Measurements from ENCODE around the gene ANKFN1. TPM values are rescaled to one million over a fixed set of nuclear protein-coding genes. Genes with fewer than 3 reads are reported as not detected.

The ANKFN1 gene
- total RNA-seq, 2 donors from 2014 or later, result not detected

- H3K36me3 Mint-ChIP-seq, result no peaks in the 10 kb centered on the region
- ATAC-seq (no peak), DNase-seq (ENCODE audit: low spot score) (no peak)
- no peaks in the 10 kb centered on the region for H3K9me3 Mint-ChIP-seq
- peaks cover 3 to 9% of the 10 kb centered on the region in 2 donors for H3K27me3 Mint-ChIP-seq
- no peaks in the 10 kb centered on the region for H3K4me1 Mint-ChIP-seq (ENCODE audit: low read depth in 2 of 2)
- H3K27ac Mint-ChIP-seq, result no peak overlapping the region
- H3K4me3 Mint-ChIP-seq, result no peak overlapping the region
These were observed 23.2 kb upstream of the ANKFN1 start for GRCh38 chr17:56130026-56130425.

GRCh38 chr17:56130631-56131030 lies 22.6 kb upstream of the ANKFN1 start:
- ATAC-seq, result no peak
- Mint-ChIP-seq H3K4me1 (ENCODE audit: low read depth in 2 of 2) (no peaks in the 10 kb centered on the region), H3K27ac (no peak overlapping the region), H3K27me3 (peaks cover under 1 to 2% of the 10 kb centered on the region in 2 donors), H3K4me3 (no peak overlapping the region), H3K36me3 (no peaks in the 10 kb centered on the region), H3K9me3 (no peaks in the 10 kb centered on the region)
- no peak for DNase-seq (ENCODE audit: low spot score)

- no peaks in the 10 kb centered on the region for H3K4me1 Mint-ChIP-seq (ENCODE audit: low read depth in 2 of 2)
- no peaks in the 10 kb centered on the region for H3K9me3 Mint-ChIP-seq
- no peak for DNase-seq (ENCODE audit: low spot score)
- H3K27ac Mint-ChIP-seq, result no peak overlapping the region
- peaks cover 0 to 5% of the 10 kb centered on the region in 2 donors for H3K27me3 Mint-ChIP-seq
- ATAC-seq, result no peak
- H3K36me3 Mint-ChIP-seq, result no peaks in the 10 kb centered on the region
- no peak overlapping the region for H3K4me3 Mint-ChIP-seq
These were observed 21.8 kb upstream of the ANKFN1 start for GRCh38 chr17:56131431-56131830.

- Mint-ChIP-seq H3K27ac (no peak overlapping the region), H3K4me3 (no peak overlapping the region), H3K4me1 (ENCODE audit: low read depth in 2 of 2) (no peaks in the 10 kb centered on the region), H3K9me3 (no peaks in the 10 kb centered on the region), H3K27me3 (peaks cover 0 to 7% of the 10 kb centered on the region in 2 donors), H3K36me3 (no peaks in the 10 kb centered on the region)
- DNase-seq (ENCODE audit: low spot score) (no peak), ATAC-seq (no peak)
These were observed 17.0 kb upstream of the ANKFN1 start for GRCh38 chr17:56136301-56136700.

GRCh38 chr17:56141046-56141839 lies 12.0 kb upstream of the ANKFN1 start:
- ATAC-seq (no peak), DNase-seq (ENCODE audit: low spot score) (no peak)
- Mint-ChIP-seq H3K27me3 (peaks cover 0 to 4% of the 10 kb centered on the region in 2 donors), H3K4me3 (no peak overlapping the region), H3K4me1 (ENCODE audit: low read depth in 2 of 2) (no peaks in the 10 kb centered on the region), H3K27ac (no peak overlapping the region), H3K36me3 (no peaks in the 10 kb centered on the region), H3K9me3 (no peaks in the 10 kb centered on the region)

- no peaks in the 10 kb centered on the region for H3K27me3 Mint-ChIP-seq
- ATAC-seq, result no peak
- H3K36me3 Mint-ChIP-seq, result no peaks in the 10 kb centered on the region
- H3K27ac Mint-ChIP-seq, result no peak overlapping the region
- H3K4me3 Mint-ChIP-seq, result no peak overlapping the region
- no peaks in the 10 kb centered on the region for H3K4me1 Mint-ChIP-seq (ENCODE audit: low read depth in 2 of 2)
- H3K9me3 Mint-ChIP-seq, result no peaks in the 10 kb centered on the region
- DNase-seq (ENCODE audit: low spot score), result no peak
These were observed 10.9 kb upstream of the ANKFN1 start for GRCh38 chr17:56142325-56142724.

GRCh38 chr17:56142781-56143180 lies 10.5 kb upstream of the ANKFN1 start:
- H3K4me1 Mint-ChIP-seq (ENCODE audit: low read depth in 2 of 2), result no peaks in the 10 kb centered on the region

GRCh38 chr17:56144223-56144622 lies 9.1 kb upstream of the ANKFN1 start:
- DNase-seq (ENCODE audit: low spot score), result no peak
- Mint-ChIP-seq H3K27ac (no peak overlapping the region), H3K9me3 (no peaks in the 10 kb centered on the region), H3K4me1 (ENCODE audit: low read depth in 2 of 2) (no peaks in the 10 kb centered on the region), H3K27me3 (peaks cover 2 to 12% of the 10 kb centered on the region in 2 donors), H3K36me3 (no peaks in the 10 kb centered on the region), H3K4me3 (no peak overlapping the region)
- ATAC-seq, result no peak

More at GRCh38 chr17:56142781-56143180, 10.5 kb upstream of the ANKFN1 start:
- Mint-ChIP-seq H3K27me3 (no peaks in the 10 kb centered on the region), H3K27ac (no peak overlapping the region), H3K4me3 (no peak overlapping the region), H3K9me3 (no peaks in the 10 kb centered on the region), H3K36me3 (no peaks in the 10 kb centered on the region)
- ATAC-seq, result no peak
- no peak for DNase-seq (ENCODE audit: low spot score)

GRCh38 chr17:56146534-56146933 lies 6.7 kb upstream of the ANKFN1 start:
- no peaks in the 10 kb centered on the region for H3K9me3 Mint-ChIP-seq
- no peaks in the 10 kb centered on the region for H3K4me1 Mint-ChIP-seq (ENCODE audit: low read depth in 2 of 2)
- no peak overlapping the region for H3K4me3 Mint-ChIP-seq
- DNase-seq (ENCODE audit: low spot score) (no peak), ATAC-seq (no peak)
- H3K36me3 Mint-ChIP-seq, result no peaks in the 10 kb centered on the region
- H3K27ac Mint-ChIP-seq, result no peak overlapping the region
- H3K27me3 Mint-ChIP-seq, result peaks cover 2 to 14% of the 10 kb centered on the region in 2 donors

- no peaks in the 10 kb centered on the region for H3K4me1 Mint-ChIP-seq (ENCODE audit: low read depth in 2 of 2)
- no peak for DNase-seq (ENCODE audit: low spot score)
- no peak for ATAC-seq
These were observed 4.9 kb upstream of the ANKFN1 start for GRCh38 chr17:56148333-56148732.

GRCh38 chr17:56149266-56150036 lies 3.8 kb upstream of the ANKFN1 start:
- no peaks in the 10 kb centered on the region for H3K9me3 Mint-ChIP-seq
- DNase-seq (ENCODE audit: low spot score) (no peak), ATAC-seq (no peak)
- H3K27me3 Mint-ChIP-seq, result peaks cover 2 to 14% of the 10 kb centered on the region in 2 donors
- H3K4me1 Mint-ChIP-seq (ENCODE audit: low read depth in 2 of 2), result no peaks in the 10 kb centered on the region
- H3K4me3 Mint-ChIP-seq, result no peak overlapping the region
- H3K27ac Mint-ChIP-seq, result no peak overlapping the region
- no peaks in the 10 kb centered on the region for H3K36me3 Mint-ChIP-seq

More at GRCh38 chr17:56148333-56148732, 4.9 kb upstream of the ANKFN1 start:
- no peak overlapping the region for H3K4me3 Mint-ChIP-seq
- no peaks in the 10 kb centered on the region for H3K9me3 Mint-ChIP-seq
- H3K36me3 Mint-ChIP-seq, result no peaks in the 10 kb centered on the region
- no peak overlapping the region for H3K27ac Mint-ChIP-seq
- peaks cover 2 to 14% of the 10 kb centered on the region in 2 donors for H3K27me3 Mint-ChIP-seq

GRCh38 chr17:56150649-56151048 lies 2.6 kb upstream of the ANKFN1 start:
- DNase-seq (ENCODE audit: low spot score) (no peak), ATAC-seq (no peak)
- Mint-ChIP-seq H3K4me3 (no peak overlapping the region), H3K36me3 (no peaks in the 10 kb centered on the region), H3K27me3 (peaks cover 2 to 14% of the 10 kb centered on the region in 2 donors), H3K4me1 (ENCODE audit: low read depth in 2 of 2) (no peaks in the 10 kb centered on the region), H3K27ac (no peak overlapping the region), H3K9me3 (no peaks in the 10 kb centered on the region)

GRCh38 chr17:56157845-56158244 lies 4.6 kb downstream of the ANKFN1 start:
- H3K4me1 Mint-ChIP-seq (ENCODE audit: low read depth in 2 of 2), result no peaks in the 10 kb centered on the region
- DNase-seq (ENCODE audit: low spot score), result no peak
- no peak overlapping the region for H3K4me3 Mint-ChIP-seq
- no peak overlapping the region for H3K27ac Mint-ChIP-seq
- no peak for ATAC-seq
- no peaks in the 10 kb centered on the region for H3K36me3 Mint-ChIP-seq
- H3K9me3 Mint-ChIP-seq, result no peaks in the 10 kb centered on the region
- peaks cover 8 to 13% of the 10 kb centered on the region in 2 donors for H3K27me3 Mint-ChIP-seq

GRCh38 chr17:56158344-56158743 lies 5.1 kb downstream of the ANKFN1 start:
- DNase-seq (ENCODE audit: low spot score), result no peak
- Mint-ChIP-seq H3K4me3 (no peak overlapping the region), H3K9me3 (no peaks in the 10 kb centered on the region), H3K27me3 (peaks cover 8 to 13% of the 10 kb centered on the region in 2 donors), H3K36me3 (no peaks in the 10 kb centered on the region), H3K4me1 (ENCODE audit: low read depth in 2 of 2) (no peaks in the 10 kb centered on the region), H3K27ac (no peak overlapping the region)
- ATAC-seq, result no peak

Data from natural killer cell treated with Interleukin-12 subunit alpha and Interleukin-12 subunit beta and Interleukin-15 and Interleukin-18, amount 100 ng/mL, for 72 hours (primary cell).